GM19099 (cell line): Measurements from ENCODE around the gene BAIAP2.

Source experiments
- POLR2A ChIP-seq: IDR thresholded peaks from 3 replicates; pipeline ENCODE4 v1.6.1; 2011; ENCODE audit warnings: low read depth; ENCODE audit not compliant: insufficient read length; ENCODE audit errors: extremely low read depth

Gene BAIAP2

GRCh38 chr17:81039854-81040758 is 5.2 kb downstream of the BAIAP2 start:
- TF ChIP-seq POLR2A: no peak

GRCh38 chr17:81040791-81041337 is 5.9 kb downstream of the BAIAP2 start:
- TF ChIP-seq POLR2A: no peak

- no peak for TF ChIP-seq POLR2A
Measured at GRCh38 chr17:81042606-81043005, 7.7 kb downstream of the BAIAP2 start.

GRCh38 chr17:81043319-81043724 is 8.4 kb downstream of the BAIAP2 start:
- no peak for TF ChIP-seq POLR2A

- TF ChIP-seq POLR2A: no peak
Measured at GRCh38 chr17:81043725-81044427, 8.9 kb downstream of the BAIAP2 start.

GRCh38 chr17:81044428-81044763 is 9.4 kb downstream of the BAIAP2 start:
- no peak for TF ChIP-seq POLR2A

- TF ChIP-seq POLR2A: no peak
Measured at GRCh38 chr17:81044764-81045589, 10.0 kb downstream of the BAIAP2 start.

- no peak for TF ChIP-seq POLR2A
Measured at GRCh38 chr17:81045590-81046095, 10.7 kb downstream of the BAIAP2 start.

- TF ChIP-seq POLR2A: no peak
Measured at GRCh38 chr17:81046132-81046769, 11.3 kb downstream of the BAIAP2 start.

- TF ChIP-seq POLR2A: no peak
Measured at GRCh38 chr17:81046770-81047359, 11.9 kb downstream of the BAIAP2 start.

- TF ChIP-seq POLR2A: no peak
Measured at GRCh38 chr17:81048827-81049371, 13.9 kb downstream of the BAIAP2 start.

GRCh38 chr17:81049372-81049911 is 14.5 kb downstream of the BAIAP2 start:
- no peak for TF ChIP-seq POLR2A

- TF ChIP-seq POLR2A: no peak
Measured at GRCh38 chr17:81049973-81050551, 15.1 kb downstream of the BAIAP2 start.
